CD4-positive, alpha-beta T cell treated with Interferon gamma for 1 hour (primary cell): ENCODE data around the gene CAMTA1.

Experiments used
- DNase-seq: peaks from one replicate; pipeline ENCODE4 v3.0.0-alpha.2; 2020

CAMTA1 gene

GRCh38 chr1:6987940-6988339 is 202.7 kb downstream of the CAMTA1 start:
- no peak for DNase-seq

DNA sequence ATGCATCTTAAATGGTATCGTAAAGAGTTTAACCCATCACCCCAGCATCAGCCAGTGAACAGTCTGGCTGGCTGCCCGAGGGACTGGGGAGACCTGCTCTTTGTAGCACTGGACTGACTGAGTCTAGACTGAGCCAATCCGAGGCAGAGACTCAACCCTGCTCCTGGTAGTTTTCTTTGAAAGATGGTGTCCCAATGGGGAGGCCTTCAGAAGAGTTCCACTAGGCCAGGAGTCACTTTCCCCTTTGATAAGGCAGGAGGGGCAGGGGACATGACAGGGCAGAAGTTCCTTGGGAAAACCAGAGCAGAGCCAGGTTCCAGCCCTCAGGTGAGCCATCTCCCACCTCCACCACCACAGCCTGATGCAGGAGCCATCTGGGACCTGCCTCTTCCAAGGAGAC is 203.5 kb downstream of the CAMTA1 start:
- DNase-seq: no peak

DNA sequence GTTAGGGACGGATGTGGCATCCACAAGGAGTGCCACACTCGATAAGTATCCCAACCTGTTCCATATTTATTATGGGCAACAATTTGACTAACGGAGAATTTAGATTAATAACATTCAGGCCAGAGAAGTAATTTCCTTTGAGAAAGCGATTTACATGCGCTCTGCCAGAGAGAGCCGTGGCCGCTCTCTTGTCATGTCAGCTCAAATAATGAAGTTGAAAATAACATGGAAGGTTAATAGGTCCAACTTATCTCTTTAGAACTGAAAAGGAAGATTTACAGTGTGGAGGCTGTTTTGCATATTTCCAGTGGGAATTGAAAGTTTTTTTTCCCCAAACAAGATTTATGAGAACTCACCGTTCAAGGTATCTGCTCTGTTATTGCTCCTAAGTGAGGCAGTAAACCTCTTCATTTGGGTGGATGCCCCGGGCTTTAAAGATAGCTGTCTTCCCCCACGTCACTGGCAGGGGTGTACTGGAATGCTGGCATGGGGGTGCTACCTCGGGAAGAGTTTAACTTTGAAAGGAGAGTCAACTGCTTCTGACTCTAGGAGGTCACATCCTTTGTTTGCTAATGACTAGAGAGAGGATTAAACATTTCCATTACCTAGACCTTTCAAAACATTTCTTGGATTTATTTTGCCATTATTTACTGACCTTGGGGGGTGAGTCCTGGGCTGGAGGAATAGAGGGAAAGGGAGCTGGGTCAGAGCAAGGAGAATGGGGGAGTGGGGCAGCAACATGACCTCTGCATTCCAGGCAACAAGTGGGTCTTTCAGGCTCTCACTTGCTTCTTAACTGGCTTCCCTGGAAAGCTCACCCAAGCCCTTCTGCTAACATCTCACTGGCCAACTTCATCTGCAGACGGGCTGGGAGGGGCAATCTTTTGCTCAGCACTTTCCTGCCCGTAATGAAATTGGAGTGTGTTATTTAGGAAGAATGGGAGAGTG is 204.2 kb downstream of the CAMTA1 start:
- no peak for DNase-seq

- no peak for DNase-seq
Observed at GRCh38 chr1:6991266-6991665, 206.0 kb downstream of the CAMTA1 start.

DNA sequence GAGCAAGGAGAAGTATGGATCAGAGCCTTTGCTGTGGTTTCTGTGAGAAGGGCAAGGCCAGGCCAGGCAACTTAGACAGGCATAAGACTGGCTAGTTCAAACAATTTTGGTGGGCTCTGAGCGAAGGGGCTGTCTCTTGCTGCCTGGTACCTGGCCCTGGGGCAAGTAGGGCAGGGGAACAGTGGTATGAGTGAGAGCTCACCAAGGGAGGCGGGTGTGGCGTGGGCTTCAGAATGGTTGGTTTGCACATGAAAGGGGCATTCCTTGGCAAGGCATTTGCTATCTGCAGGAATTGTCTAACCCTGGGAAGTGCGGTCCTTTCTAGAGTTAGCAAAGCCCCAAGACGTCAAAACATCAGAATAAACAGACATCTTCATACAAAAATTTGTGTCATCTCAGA is 210.5 kb downstream of the CAMTA1 start:
- no peak for DNase-seq

DNA sequence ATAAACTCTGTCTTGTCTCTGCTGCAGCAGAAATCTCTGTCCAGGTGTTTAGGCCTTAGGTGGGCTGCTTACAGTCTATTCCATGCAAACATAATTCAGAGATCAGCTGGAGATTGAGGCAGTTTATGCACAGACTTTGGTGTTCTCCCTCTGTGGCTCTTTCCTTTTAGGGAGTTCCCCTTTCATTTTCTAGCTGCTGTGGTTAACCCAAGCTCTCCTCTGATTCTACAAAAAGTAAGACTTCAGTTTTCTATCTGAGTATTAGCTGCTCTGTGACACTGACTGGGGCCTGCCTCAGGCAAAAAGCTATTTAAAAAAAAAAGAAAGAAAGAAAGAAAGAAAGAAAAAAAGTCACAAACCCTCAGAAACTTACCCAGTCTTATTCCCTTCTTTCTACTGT is 211.1 kb downstream of the CAMTA1 start:
- no peak for DNase-seq

GRCh38 chr1:6996866-6997265 is 211.6 kb downstream of the CAMTA1 start:
- no peak for DNase-seq

DNA sequence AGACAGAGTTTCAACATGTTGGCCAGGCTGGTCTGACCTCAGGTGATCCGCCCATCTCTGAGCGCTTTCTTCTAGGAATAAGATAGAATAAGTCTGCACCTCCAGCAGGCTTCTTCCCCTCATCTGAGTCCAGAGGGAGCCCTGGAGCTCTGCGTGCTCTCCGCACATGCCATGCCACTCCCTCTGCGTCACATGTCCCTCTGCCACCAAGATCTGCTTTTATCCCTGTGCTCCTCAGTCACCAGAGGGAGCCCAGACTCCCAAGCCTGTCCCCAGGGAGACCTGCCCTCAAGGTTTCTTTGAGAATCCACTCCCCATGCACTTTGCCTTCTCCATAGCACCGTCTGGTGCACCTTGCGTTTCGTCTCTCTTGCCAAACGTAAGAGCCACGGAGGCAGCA is 213.0 kb downstream of the CAMTA1 start:
- no peak for DNase-seq

GRCh38 chr1:6999826-7000225 is 214.6 kb downstream of the CAMTA1 start:
- DNase-seq: no peak

- no peak for DNase-seq
Observed at GRCh38 chr1:7000720-7001119, 215.5 kb downstream of the CAMTA1 start.

- no peak for DNase-seq
Observed at GRCh38 chr1:7002728-7003127, 217.5 kb downstream of the CAMTA1 start.

DNA sequence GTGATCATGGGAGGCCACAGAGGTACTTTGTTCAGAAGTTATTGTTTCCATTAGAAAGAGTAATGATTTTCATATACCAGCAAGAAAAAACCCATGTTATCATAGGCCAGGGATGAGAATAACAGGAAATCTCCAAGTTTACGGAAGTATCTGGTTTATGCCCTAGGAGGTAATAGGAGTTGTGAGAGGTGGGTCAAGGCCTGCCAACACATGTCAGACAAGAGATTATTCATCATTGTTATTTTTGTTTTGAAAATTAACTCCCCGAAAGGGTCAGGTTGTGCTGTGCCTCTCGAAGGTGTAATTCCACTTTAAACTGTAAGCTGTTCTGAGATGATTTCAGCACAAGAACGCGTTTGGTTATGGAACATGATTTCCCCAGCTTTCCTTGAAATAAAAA is 218.4 kb downstream of the CAMTA1 start:
- DNase-seq: no peak

DNA sequence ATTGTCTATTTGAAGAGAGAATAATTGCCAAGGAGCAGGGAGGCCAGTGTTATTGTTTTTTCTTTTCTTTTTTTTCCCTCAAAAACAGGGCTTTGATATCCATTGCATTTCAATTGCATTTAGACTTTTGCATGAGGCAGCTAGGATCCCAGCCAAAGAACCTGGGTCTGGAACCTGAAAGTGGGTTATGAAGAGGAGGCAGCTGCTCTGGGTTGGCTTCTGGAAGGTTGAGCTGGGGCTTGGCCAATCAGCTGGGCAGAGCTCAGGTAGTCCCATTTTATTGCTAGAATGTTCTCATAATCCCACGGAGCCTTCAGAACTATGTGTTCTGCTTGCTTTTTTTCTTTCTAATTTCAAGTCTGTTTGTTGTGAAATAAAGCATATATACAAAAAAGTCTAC is 218.9 kb downstream of the CAMTA1 start:
- no peak for DNase-seq

DNA sequence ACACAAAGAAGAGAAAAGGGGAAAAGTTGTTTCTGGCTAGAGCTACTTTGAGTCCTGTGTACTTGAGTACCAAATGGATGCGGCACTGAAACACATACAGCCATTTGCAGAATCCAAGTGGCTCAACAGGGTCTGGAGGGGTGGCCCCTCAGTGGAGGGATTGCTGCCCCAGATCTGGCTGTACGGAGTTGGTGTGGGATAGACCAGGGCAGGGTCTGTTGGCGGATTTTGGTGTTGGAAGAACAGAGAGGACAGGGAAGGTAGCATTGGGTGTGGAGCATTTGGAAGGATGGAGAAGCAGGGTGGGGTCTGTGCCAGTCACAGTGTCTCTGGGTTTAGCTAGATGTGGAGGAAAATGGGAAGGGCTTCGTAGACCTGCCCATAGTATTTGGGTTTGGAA is 220.5 kb downstream of the CAMTA1 start:
- DNase-seq: no peak

GRCh38 chr1:7006996-7007871 is 222.0 kb downstream of the CAMTA1 start:
- no peak for DNase-seq

GRCh38 chr1:7007902-7008301 is 222.6 kb downstream of the CAMTA1 start:
- DNase-seq: no peak

- no peak for DNase-seq
Observed at GRCh38 chr1:7008331-7008730, 223.1 kb downstream of the CAMTA1 start.

- DNase-seq: no peak
Observed at GRCh38 chr1:7008975-7009740, 223.9 kb downstream of the CAMTA1 start.

DNA sequence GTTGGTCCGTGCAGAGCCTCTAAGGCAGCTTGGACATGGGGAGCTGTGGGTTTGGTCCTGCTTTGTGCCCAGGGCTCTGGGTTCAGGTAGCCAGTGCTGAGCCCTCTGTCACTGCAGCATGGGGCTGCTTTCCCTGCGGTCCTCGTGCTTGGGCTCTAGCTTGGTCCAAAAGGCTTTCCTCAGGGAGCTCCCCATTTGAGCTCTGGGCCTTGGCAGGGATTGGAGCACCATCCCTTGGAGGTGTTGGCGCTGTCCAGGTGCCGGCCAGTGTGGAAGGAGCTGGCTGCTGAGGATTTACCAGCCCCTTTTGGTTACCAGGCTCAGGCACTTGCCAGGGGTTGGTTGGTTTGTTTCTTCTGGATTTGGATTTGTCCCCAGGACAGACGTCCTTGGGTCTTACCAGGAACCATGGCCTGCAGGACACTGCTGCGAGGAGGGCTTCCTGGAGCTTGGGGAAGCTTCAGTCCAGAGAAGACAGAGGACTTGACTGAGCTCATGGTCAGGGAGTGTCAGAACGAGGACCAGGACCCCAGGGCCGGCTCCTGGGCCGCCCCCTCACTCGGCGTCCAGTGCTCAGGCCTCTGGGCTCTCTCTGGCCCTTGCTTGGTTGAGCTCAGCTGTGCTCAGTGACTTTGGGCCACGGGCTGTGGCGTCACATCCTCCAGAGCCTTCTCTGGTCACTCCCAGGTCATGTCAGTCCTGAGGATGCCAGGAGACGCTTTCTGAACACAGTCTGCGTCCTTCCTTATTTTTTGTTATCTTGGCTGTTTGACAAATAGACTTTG is 224.7 kb downstream of the CAMTA1 start:
- no peak for DNase-seq

DNA sequence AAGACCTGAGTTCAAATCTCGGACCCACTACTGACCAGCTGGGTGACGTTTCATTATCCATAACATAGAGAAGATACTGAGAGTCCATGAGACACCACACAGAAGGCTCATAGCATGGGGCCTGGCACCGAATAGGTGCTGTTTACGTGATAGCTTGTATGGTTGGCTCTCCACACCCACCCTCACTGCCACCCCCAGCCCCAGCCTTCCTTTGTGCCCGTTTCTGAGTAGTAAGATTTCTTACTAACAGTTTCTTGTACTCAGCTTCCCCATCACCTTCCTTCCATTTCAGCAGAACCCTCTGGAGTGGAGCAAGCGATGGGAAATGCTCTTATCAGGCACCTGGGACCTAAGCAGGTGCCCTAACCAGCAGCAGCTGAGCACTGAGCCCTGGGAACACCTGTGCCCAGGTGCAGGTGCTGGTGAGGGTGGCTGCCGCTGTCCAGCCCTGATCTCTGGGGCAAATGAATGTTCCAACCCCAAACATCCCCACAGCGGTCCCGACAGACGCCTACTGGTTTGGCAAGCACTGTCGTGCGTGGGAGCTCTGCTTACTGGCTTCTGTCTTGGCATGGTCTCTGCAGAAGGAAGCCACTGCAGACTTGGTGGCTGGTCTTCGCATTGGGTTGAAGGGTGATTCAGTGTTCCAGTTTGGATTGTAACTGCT is 225.4 kb downstream of the CAMTA1 start:
- DNase-seq: no peak

GRCh38 chr1:7011826-7012225 is 226.6 kb downstream of the CAMTA1 start:
- no peak for DNase-seq

- DNase-seq: no peak
Observed at GRCh38 chr1:7012461-7012924, 227.2 kb downstream of the CAMTA1 start.
